ENCODE data around the gene MEIS2.

MEIS2 gene

GRCh38 chr15:36964626-36965025, 135.7 kb downstream of the MEIS2 start:
- no peak for DNase-seq (ENCODE audit: low spot score)

GRCh38 chr15:36961956-36962355, 138.4 kb downstream of the MEIS2 start:
- no peak for DNase-seq (ENCODE audit: low spot score)

GRCh38 chr15:36960947-36961227, 139.5 kb downstream of the MEIS2 start:
- no peak for DNase-seq (ENCODE audit: low spot score)

- no peak for DNase-seq (ENCODE audit: low spot score)
Observed at GRCh38 chr15:36960179-36960946, 140.0 kb downstream of the MEIS2 start.

- no peak for DNase-seq (ENCODE audit: low spot score)
Observed at GRCh38 chr15:36959746-36960145, 140.6 kb downstream of the MEIS2 start.

- DNase-seq (ENCODE audit: low spot score), result no peak
Observed at GRCh38 chr15:36958606-36959005, 141.7 kb downstream of the MEIS2 start.

GRCh38 chr15:36954486-36954885, 145.9 kb downstream of the MEIS2 start:
- DNase-seq (ENCODE audit: low spot score), result no peak

GRCh38 chr15:36953346-36953745, 147.0 kb downstream of the MEIS2 start:
- no peak for DNase-seq (ENCODE audit: low spot score)

- DNase-seq (ENCODE audit: low spot score), result no peak
Observed at GRCh38 chr15:36951731-36952247, 148.6 kb downstream of the MEIS2 start.

- DNase-seq (ENCODE audit: low spot score), result no peak
Observed at GRCh38 chr15:36950371-36950770, 150.0 kb downstream of the MEIS2 start.

- no peak for DNase-seq (ENCODE audit: low spot score)
Observed at GRCh38 chr15:36948982-36949381, 151.4 kb downstream of the MEIS2 start.

GRCh38 chr15:36947035-36947719, 153.2 kb downstream of the MEIS2 start:
- DNase-seq (ENCODE audit: low spot score), result no peak

- no peak for DNase-seq (ENCODE audit: low spot score)
Observed at GRCh38 chr15:36944442-36944841, 155.9 kb downstream of the MEIS2 start.

GRCh38 chr15:36943508-36944361, 156.6 kb downstream of the MEIS2 start:
- no peak for DNase-seq (ENCODE audit: low spot score)

GRCh38 chr15:36942248-36942827, 158.0 kb downstream of the MEIS2 start:
- no peak for DNase-seq (ENCODE audit: low spot score)

- no peak for DNase-seq (ENCODE audit: low spot score)
Observed at GRCh38 chr15:36941798-36942197, 158.6 kb downstream of the MEIS2 start.

- DNase-seq (ENCODE audit: low spot score), result no peak
Observed at GRCh38 chr15:36940636-36941260, 159.6 kb downstream of the MEIS2 start.

GRCh38 chr15:36940219-36940618, 160.1 kb downstream of the MEIS2 start:
- no peak for DNase-seq (ENCODE audit: low spot score)

GRCh38 chr15:36938764-36939163, 161.6 kb downstream of the MEIS2 start:
- DNase-seq (ENCODE audit: low spot score), result no peak

GRCh38 chr15:36938131-36938530, 162.2 kb downstream of the MEIS2 start:
- no peak for DNase-seq (ENCODE audit: low spot score)

GRCh38 chr15:36936613-36937012, 163.7 kb downstream of the MEIS2 start:
- no peak for DNase-seq (ENCODE audit: low spot score)
